SH-SY5Y (cell line): ENCODE measurements around the gene HOXA6.

ENCODE experiments used
- GATA2 ChIP-seq: IDR thresholded peaks from 2 replicates; pipeline ENCODE4 v1.6.1; 2011; ENCODE audit warnings: mild to moderate bottlenecking, low read depth, low read length
- GATA3 ChIP-seq: IDR thresholded peaks from 2 replicates; pipeline ENCODE4 v1.6.1; 2011; ENCODE audit warnings: low read depth, mild to moderate bottlenecking, low read length, moderate library complexity

HOXA6 gene

DNA sequence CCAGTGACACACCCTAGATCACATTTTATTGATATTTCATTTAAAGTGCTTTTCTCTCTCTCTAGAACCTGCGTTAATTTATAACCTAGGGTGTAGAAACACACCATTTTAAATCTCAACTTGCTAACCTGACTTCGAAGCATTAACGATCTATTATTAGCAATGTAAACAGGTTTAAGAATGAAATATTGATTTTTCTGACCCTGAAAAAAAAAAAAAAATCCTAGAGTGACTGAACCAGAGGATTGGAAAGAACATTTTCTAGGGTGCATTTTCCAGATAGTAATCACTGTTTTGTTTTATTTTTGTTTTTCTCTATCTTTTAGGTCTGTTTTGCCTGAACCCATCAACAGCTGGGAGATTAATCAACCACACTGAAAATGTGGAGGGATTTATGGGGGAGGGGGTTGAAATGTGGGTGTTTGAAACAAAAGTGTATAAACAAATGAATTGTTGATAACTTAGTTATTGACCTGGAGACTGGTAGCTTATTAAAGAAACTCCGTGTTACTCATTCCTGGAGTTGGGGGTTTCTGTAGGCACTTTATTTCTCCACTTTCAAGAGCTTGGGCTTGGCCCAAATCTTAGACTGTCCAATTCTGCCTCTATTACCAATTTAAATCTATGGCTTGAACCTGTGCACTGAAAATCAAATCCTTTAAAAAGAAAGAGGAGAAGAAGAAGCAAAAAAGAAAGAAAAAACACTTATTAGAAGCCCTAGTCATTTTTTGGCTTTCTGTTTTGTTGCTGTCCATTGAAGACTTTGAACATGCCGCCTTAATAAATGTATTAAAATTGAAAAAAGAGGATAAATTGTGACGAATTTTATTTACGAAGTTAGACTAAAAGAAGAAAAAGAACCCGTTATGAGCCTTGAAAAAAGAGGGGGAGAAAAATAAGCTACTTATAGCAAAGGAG lies 47.9 kb downstream of the HOXA6 start:
- TF ChIP-seq GATA2 (no peak), GATA3 (no peak)

GRCh38 chr7:27098578-27099451 lies 48.8 kb downstream of the HOXA6 start:
- no peak for TF ChIP-seq GATA3
- TF ChIP-seq GATA2 = no peak

- TF ChIP-seq GATA3 = no peak
- TF ChIP-seq GATA2 = no peak
Measured at GRCh38 chr7:27097686-27098577, 49.6 kb downstream of the HOXA6 start.

- TF ChIP-seq GATA2 = no peak
- TF ChIP-seq GATA3 = no peak
Measured at GRCh38 chr7:27096768-27097514, 50.6 kb downstream of the HOXA6 start.

DNA sequence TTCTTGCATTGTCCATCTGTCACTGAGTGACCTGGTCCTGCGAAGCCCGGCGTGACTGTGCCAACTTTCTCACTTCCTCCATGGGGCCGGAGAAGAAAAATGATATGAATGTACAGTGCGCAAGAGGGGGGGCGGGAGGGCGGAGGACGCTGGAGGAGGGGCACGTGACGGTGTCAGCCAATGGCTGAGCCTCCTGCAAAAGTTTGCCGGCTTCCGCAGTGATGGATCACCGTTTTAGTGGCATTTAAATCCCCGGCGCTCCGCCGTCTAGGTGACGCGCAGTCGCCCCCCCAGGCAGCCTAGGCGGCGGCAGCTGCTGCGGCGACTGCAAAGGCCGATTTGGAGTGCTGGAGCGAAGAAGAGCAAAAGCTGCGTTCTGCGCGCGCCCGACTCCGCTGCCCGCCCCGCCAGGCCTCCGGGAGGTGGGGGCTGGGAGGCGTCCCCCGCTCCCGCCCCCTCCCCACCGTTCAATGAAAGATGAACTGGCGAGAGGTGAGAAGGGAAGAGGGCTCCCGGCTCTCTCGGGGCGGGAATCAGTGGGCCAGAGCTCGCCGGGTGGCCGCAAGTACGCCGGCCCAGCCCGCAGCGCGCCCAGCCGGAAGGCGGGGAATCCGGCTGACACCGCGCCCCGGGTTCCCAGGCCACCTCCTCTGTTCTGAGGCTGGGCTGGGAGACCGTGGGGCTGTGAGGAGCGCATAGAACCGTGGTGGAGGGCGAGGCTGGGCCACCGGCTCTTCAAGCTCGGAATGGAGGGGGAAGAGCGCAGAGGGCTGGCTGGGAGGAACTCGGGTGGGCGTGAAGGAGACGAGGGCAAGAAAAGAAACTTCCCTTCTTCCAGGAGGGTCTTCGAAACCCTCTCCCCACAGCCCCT lies 51.4 kb downstream of the HOXA6 start, which contains the start of gene HOXA1:
Gene HOXA1 (minus strand): TSS at position 104 of the 871 bp plus-strand sequence. CDS start 88 bp downstream, at position 16.
- no peak for TF ChIP-seq GATA2
- no peak for TF ChIP-seq GATA3
